A673 (cell line): ENCODE data around the gene GNPDA2.

Source experiments
- CTCF ChIP-seq: fragments of 300-800, 200-600 bp; sonication (generic); conservative IDR thresholded peaks from 2 replicates; pipeline ENCODE4 v1.5.1; 2017; ENCODE audit warnings: low read depth, mild to moderate bottlenecking, antibody characterized with exemption, low read length, moderate library complexity, mixed read lengths
- EZH2 ChIP-seq: fragments of 200-600 bp; sonication (generic); IDR thresholded peaks from 2 replicates; pipeline ENCODE4 v1.6.1; 2017; ENCODE audit warnings: borderline replicate concordance, low read depth, mild to moderate bottlenecking, mixed read lengths, antibody characterized with exemption, low read length; ENCODE audit not compliant: poor library complexity, severe bottlenecking

GRCh38 chr4:44704673-44705072 is 21.7 kb downstream of the GNPDA2 start:
- TF ChIP-seq CTCF (no peak), EZH2 (no peak)
